Smooth muscle cell (in vitro differentiated cells): ENCODE data around the gene EN1. TPM values are rescaled to one million over a fixed set of nuclear protein-coding genes. Genes with fewer than 3 reads are reported as not detected.

Experiments
- DNase-seq: peaks from one replicate; lab custom pipeline; 2025; ENCODE audit not compliant: unreplicated experiment; lab: John Stamatoyannopoulos, UW
- H2AFZ ChIP-seq: fragments of 200-600 bp; sonication (generic); 2 replicates; pipeline ENCODE4 v1.6.0; 2016; ENCODE audit warnings: antibody characterized with exemption, low read depth, mild to moderate bottlenecking
- H3F3A ChIP-seq: fragments of 200-600 bp; sonication (generic); 2 replicates; pipeline ENCODE4 v1.6.0; 2017; ENCODE audit warnings: antibody characterized with exemption, low read depth
- H3K27ac ChIP-seq: fragments of 200-600 bp; sonication (generic); 2 replicates; pipeline ENCODE4 v1.5.1; 2016; ENCODE audit warnings: low read depth, mild to moderate bottlenecking
- H3K27me3 ChIP-seq: fragments of 200-600 bp; sonication (generic); 2 replicates; pipeline ENCODE4 v1.6.1; 2016; ENCODE audit warnings: low read depth, mild to moderate bottlenecking
- H3K36me3 ChIP-seq: fragments of 200-600 bp; sonication (generic); 2 replicates; pipeline ENCODE4 v1.5.1; 2016; ENCODE audit warnings: low read depth
- H3K4me1 ChIP-seq: fragments of 200-600 bp; sonication (generic); 2 replicates; pipeline ENCODE4 v1.5.1; 2016; ENCODE audit warnings: low read depth
- H3K4me2 ChIP-seq: fragments of 200-600 bp; sonication (generic); 2 replicates; pipeline ENCODE4 v1.6.0; 2016; ENCODE audit warnings: mild to moderate bottlenecking
- H3K4me3 ChIP-seq: fragments of 200-600 bp; sonication (generic); 2 replicates; pipeline ENCODE4 v1.5.1; 2016; ENCODE audit warnings: mild to moderate bottlenecking
- H3K79me2 ChIP-seq: fragments of 200-600 bp; sonication (generic); 2 replicates; pipeline ENCODE4 v1.6.0; 2016; ENCODE audit warnings: low read depth, mild to moderate bottlenecking
- H3K9ac ChIP-seq: fragments of 200-600 bp; sonication (generic); 2 replicates; pipeline ENCODE4 v1.6.0; 2016; ENCODE audit warnings: low read depth
- H3K9me3 ChIP-seq: fragments of 200-600 bp; sonication (generic); replicated peaks from 2 replicates; pipeline ENCODE4 v1.5.1; 2016; ENCODE audit warnings: low read depth
- H4K20me1 ChIP-seq: fragments of 200-600 bp; sonication (generic); 2 replicates; pipeline ENCODE4 v1.6.0; 2016; ENCODE audit warnings: low read depth
- CTCF ChIP-seq: fragments of 200-600 bp; sonication (generic); IDR thresholded peaks from 2 replicates; pipeline ENCODE4 v1.5.1; 2017; ENCODE audit warnings: borderline replicate concordance, mild to moderate bottlenecking, antibody characterized with exemption; ENCODE audit not compliant: insufficient read depth, poor library complexity, severe bottlenecking
- WGBS: methylation state at CpG from one replicate; pipeline ENCODE4 v1.1.7; 2016; ENCODE audit warnings: low lambda C conversion rate; 5-methylcytosine and 5-hydroxymethylcytosine counted together
- polyA plus RNA-seq: library from polyadenylated mRNA; unstranded; fragments of >200 nt; fragmentation: Nextera tagmentation; extraction: Ambion mirVana; gene quantifications from 2 replicates; pipeline ENCODE4 v1.2.1, GENCODE V29; 2016
- total RNA-seq: library from RNA; depleted of rRNA; stranded (reverse); fragments of >200 nt; gene quantifications from 2 replicates; pipeline ENCODE4 v1.2.3, GENCODE V29; 2014

EN1 gene
- total and polyA plus RNA-seq, 2 experiments from 2014 or later, result 3.0 to 3.4 TPM

DNA sequence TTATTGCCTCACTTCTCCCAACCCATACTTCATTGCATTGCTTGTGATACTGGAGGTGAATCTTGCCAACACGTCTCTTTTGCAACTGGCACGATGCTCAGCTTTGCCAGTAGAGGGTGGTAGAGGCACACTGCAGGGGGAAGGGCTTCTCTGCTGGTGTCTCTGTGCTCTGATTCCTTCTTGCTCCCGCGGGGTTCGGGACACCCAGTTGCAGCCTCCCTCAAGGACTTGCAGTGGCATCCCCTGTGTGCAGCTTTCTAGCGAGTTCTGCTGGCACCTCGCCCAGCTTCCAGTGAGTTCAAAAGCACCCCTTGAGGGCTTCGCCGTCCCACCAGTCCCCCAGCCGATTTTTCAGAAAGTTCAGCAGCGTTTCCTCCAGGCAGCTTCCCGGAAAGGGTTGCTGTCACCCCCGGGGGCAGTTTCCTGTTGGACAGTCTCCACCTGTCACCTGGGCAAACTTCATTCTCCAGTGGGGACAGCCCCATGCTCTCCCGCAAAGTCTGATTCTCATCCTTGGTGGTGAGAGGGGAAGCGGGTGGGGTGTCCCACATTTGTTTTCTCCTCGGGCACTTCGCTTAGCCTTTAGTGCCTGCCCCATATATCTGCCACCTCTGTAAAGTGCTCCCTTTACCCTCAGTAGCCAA lies 35.4 kb upstream of the EN1 start:
- H3K27ac ChIP-seq, result no peak overlapping the region
- peaks cover 25% of the 10 kb centered on the region for H3K27me3 ChIP-seq
- DNase-seq, result no peak
- H3F3A ChIP-seq, result no peaks in the 10 kb centered on the region
- no peaks in the 10 kb centered on the region for H3K9me3 ChIP-seq
- no peaks in the 10 kb centered on the region for H3K36me3 ChIP-seq
- H3K9ac ChIP-seq, result no peak overlapping the region
- H3K4me2 ChIP-seq, result no peak overlapping the region
- H4K20me1 ChIP-seq, result no peaks in the 10 kb centered on the region
- WGBS, result 41% methylated on average over 17 of the region's 17 CpGs
- no peaks in the 10 kb centered on the region for H3K79me2 ChIP-seq
- no peak overlapping the region for H2AFZ ChIP-seq
- TF ChIP-seq CTCF, result peak; percentile 70
- H3K4me1 ChIP-seq, result no peaks in the 10 kb centered on the region
- H3K4me3 ChIP-seq, result peak overlapping the region; percentile 32

DNA sequence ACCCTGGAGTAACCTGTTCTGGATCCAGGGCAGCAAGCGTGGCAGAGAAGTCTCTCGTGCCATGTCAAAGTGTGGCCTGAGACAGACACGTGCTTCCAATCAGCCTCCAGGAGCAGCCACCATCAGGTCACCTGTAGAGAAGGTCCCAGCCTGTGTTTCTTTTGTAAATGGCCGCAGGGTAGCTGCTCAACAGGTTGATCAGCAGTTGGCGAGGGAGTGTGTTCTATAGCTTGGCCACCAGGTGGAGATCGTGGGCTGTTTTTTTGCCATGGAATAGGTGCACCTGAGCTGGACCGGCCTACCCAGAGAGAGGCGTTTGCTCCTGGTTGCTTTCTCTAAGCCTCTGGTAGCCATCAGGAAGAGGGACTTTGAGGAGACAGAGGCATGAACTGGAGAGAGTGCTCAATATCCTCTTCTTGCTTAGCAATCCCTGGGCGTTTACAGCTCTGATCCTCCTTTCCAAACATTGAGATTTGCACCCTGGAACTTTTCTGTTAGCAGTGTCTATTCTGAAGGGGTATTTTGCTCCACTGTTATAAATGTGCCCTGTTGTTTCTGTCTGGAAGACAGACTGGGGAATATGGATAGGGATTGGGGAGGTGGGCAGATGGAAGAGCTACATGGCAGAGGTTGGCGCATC lies 34.2 kb upstream of the EN1 start:
- TF ChIP-seq CTCF, result peak; percentile 77
- no peaks in the 10 kb centered on the region for H4K20me1 ChIP-seq
- H3F3A ChIP-seq, result no peaks in the 10 kb centered on the region
- DNase-seq, result no peak
- H3K4me1 ChIP-seq, result no peaks in the 10 kb centered on the region
- no peak overlapping the region for H3K27ac ChIP-seq
- H3K79me2 ChIP-seq, result no peaks in the 10 kb centered on the region
- peaks cover 33% of the 10 kb centered on the region for H3K27me3 ChIP-seq
- no peak overlapping the region for H2AFZ ChIP-seq
- H3K4me3 ChIP-seq, result no peak overlapping the region
- no peaks in the 10 kb centered on the region for H3K36me3 ChIP-seq
- WGBS, result 20% methylated on average over 10 of the region's 10 CpGs
- H3K9ac ChIP-seq, result no peak overlapping the region
- no peak overlapping the region for H3K4me2 ChIP-seq
- no peaks in the 10 kb centered on the region for H3K9me3 ChIP-seq

- TF ChIP-seq CTCF, result no peak
- H4K20me1 ChIP-seq, result no peaks in the 10 kb centered on the region
- no peaks in the 10 kb centered on the region for H3K4me1 ChIP-seq
- H3K9me3 ChIP-seq, result no peaks in the 10 kb centered on the region
- H3K79me2 ChIP-seq, result no peaks in the 10 kb centered on the region
- WGBS, result 78% methylated on average over 4 of the region's 4 CpGs
- no peak overlapping the region for H3K4me3 ChIP-seq
- H2AFZ ChIP-seq, result no peak overlapping the region
- no peak overlapping the region for H3K9ac ChIP-seq
- H3K36me3 ChIP-seq, result no peaks in the 10 kb centered on the region
- H3K27ac ChIP-seq, result no peak overlapping the region
- H3K4me2 ChIP-seq, result no peak overlapping the region
- DNase-seq, result no peak
- no peaks in the 10 kb centered on the region for H3F3A ChIP-seq
- peaks cover 38% of the 10 kb centered on the region for H3K27me3 ChIP-seq
These were observed 33.1 kb upstream of the EN1 start for GRCh38 chr2:118880501-118880900.
